ENCODE results near the gene DDT. TPM values are rescaled to one million over a fixed set of nuclear protein-coding genes. Genes with fewer than 3 reads are reported as not detected.
"Not testable (repeated sequence)": the region's sequence is repeated elsewhere in the genome, so short reads cannot be mapped to it uniquely, and the experiment has no call there.

DDT gene
- total RNA-seq = 151 TPM

DNA sequence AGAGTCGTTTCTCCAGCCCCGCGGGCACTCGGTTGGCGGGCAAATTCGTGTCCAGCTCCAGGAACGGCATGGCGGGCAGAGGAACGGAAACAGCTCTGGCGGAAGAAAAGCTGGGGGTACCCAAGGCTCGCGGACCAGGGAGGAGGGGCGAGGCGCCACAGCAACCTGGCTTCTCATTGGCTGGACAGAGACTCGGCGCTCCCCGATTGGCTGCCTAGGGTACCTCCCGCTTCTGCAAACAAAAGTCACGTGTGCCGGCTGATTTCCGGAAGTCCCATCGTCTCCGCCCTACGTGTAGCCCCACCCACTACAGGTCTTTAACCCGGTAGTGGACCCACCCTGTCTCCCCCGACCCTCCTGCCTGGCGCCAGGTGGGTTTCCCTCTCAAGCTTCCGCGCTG is at the start of gene DDT:
DDT (minus strand) TSS at position 97 of the 400 bp plus-strand sequence; CDS start at position 70, 27 bp downstream.
- DNase-seq (ENCODE audit: low spot score) = not testable (repeated sequence)

DNA sequence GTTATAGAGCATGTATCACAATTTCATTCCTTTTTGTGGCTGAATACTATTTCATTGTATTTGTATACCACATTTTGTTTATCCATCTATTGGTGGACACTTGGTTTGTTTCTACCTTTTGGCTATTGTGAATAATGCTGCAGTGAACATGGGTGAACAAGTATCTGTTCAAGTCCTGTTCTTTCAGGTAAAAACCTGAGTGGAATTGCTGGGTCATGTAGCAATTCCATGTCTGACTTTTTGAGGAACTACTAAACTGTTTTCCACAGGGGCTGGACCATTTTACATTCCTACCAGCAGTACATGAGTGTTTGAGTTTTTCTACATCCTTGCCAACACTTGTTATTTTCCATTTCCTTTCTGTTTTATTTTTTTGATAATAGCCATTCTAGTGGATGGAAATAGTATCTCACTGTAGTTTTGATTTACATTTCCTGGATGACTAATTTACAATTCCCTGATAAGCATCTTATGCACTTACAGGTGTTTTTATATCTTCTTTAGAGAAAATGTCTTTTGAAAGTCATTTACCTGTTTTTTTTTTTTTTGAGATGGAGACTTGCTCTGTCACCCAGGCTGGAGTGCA is 49.1 kb upstream of the DDT start:
- no peak for DNase-seq (ENCODE audit: low spot score)

DNA sequence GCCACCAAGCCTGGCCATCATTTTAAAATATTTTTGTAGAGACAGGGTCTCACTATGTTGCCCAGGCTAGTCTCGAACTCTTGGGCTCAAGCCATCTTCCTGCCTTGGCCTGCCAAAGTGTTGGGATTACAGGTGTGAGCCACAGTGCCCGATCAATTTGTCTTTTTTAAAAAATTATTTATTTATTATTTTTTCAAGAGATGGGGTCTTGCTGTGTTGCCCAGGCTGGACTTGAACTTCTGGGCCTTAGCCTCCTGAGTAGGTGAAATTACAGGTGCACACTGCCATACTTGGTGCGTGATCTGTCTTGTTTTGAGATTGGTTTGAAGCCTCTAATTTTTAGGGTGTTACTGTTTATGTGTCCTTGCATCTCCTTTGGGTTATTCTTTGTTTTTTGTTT is 47.1 kb upstream of the DDT start:
- DNase-seq (ENCODE audit: low spot score) = no peak

DNA sequence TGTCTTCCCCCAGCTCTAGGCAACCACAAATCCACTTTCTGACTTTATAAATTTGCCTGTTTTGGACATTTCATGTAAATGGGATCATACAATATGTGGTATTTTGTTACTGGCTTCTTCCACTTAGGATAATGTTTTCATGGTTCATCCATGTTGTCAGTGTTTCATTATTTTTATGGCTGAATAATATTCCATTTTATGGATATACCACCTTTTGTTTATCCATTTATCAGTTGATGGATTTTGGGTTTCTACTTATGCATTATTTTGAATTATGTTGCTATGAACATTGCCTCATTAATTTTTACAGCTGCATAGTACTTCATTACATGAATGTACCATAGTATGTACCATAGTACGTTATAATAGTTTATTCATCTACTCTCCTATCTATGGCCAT is 41.9 kb upstream of the DDT start:
- DNase-seq (ENCODE audit: low spot score) = no peak

DNA sequence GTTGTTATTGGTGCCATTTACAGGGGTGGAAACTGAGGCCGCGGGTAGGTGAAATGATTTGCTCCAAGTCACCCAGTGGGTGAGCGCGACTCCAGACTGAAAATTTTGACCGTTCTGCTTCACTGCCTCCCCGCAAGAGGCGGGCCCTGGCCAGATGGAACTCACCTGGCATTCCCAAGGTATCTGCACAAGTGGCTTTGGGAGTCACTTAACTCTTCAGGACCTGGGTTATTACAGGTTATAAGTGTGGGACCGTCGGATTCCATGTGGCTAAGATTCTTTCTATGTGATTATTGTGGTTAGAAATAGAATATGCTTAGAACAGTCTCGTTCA is 37.5 kb upstream of the DDT start:
- DNase-seq (ENCODE audit: low spot score) = no peak

DNA sequence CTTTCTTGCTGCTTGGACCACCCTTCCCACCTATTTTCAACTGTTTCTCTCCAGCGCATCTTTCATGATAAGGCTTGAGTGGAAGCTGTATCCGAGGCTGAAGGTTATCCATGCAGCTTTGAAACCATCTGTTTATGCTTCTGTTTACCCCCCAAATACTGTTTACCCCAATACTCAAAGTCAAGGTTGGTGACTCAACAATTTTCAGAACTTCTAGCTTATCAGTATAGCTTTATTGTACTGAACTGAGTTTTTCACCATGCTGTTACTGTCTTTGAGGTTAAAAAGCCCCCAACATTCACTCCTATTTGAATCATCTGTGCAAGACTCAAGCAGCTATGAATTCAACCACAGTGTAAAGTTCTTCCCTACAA is 35.8 kb upstream of the DDT start:
- no peak for DNase-seq (ENCODE audit: low spot score)

DNA sequence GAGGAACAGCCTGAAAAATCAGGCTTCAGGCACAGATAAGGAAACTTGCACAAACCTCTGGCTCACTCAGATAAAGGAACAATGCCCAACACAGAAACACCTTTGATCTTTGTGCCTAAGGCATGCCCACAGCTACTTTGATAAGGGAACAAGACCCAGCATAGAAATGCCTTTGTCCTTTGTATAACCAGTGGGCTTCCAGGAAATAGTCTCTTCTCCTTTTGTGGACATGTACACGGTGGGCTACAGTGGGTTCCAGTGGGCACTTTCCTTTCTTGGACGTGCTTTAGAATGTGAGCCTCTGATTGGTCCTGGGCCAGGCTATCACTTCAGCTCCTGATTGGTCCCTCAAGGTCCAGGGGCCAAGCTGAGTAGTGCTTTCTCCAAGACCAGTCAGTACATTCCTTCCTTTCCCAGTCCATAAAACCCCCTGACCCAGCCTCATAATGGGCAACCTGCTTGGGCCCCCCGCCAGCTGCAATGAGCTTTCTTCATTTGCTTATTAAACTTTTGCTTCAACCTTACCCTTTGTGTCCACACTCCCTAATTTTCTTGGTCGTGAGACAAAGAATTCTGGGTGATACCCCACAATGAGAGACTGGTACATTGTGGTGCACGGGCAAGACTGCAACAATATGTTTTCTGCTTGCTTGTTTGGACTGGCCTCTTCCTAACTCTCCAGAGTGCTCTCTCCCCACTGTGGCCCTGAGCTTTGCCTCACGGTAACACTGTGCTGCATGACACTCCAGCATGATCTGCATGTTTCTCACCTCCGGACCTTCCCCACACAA is 35.2 kb upstream of the DDT start:
- no peak for DNase-seq (ENCODE audit: low spot score)

DNA sequence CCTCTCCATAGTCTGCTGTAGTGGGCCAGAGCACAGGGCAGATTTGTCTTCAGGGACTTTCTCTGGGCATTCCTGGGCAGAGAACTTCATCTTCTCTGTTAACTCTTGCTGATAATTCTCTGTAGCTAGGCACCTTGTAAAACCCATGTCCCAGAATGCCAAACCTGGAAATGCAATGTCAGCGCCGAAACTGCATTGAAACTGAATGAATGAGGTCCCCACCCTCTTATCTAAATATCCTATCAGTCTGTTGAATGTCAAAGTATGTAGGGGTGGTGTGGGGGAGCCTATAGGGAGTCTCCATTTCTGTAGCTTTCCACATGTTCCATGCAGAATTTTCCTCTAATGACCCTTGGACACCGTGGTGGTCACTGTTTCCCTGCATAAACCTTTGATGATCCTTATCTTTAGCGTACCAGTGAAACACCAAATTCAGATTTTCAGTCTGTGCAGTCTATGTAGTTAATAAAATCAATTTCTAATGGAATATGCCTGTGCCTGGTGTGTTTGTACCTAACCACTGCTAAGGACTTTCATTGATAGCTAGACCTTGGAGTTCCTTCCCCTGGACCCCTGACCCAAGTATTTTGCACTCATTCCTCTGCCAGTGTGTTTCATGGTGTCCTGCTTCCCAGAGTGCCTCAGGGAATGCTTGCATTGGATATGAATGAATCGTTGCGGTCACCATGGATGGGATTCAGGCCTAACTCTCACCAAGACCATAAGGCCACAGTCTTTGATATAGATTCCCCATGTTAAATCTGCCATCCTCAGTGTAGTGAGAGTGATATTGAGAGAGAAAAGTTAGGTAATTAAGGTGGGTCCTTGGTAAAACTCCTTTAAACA is 34.4 kb upstream of the DDT start:
- no peak for DNase-seq (ENCODE audit: low spot score)

DNA sequence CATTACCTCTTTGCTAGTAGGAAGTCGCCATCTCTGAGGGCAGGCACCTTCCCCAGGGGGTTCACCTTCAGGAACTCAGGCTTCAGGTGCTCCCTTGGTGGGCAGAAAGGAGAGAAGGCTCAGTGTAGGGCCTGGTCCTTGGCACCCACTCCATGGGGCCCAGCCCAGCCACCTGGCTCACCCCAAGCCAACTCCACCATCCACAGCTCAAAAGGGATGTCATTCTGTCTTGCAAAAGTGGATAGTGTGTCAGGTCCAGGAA is 33.7 kb upstream of the DDT start:
- no peak for DNase-seq (ENCODE audit: low spot score)

DNA sequence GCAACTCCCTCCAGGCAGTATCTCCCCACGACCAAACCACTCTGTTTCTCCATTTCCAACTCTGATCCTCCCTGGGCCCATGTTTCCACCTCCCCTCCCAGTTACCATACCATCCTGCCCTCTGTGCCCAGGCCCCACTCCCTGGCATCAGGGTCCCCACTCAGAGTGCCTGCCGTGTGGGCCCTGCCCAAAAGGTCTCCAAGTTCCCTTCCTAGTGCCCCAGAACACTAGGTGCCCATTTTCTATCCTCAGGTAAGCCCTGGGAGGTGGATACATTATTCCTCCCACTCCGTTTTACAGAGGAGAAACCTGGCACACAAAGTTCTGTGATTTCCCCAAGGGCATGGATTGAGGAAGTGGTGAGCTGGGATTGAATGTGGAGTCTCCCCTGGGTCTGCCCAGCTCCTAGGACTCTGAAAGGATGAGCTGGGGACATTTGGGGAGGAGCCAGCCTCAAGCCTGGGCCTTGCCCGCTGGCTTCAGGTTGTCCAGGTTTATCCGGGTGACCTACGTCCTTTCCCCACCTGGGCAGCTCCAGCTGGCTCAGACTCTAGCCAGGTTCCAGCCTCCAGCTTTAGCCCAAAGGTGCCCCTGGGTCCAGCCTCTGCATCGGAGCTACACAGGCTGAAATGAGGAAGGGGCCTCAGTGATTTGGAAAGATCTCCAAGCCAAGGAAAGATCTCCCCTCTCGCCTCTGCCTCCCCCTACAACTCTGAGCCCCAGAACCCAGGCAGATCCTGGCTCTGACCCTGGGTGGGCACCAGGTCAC is 33.2 kb upstream of the DDT start:
- no peak for DNase-seq (ENCODE audit: low spot score)

DNA sequence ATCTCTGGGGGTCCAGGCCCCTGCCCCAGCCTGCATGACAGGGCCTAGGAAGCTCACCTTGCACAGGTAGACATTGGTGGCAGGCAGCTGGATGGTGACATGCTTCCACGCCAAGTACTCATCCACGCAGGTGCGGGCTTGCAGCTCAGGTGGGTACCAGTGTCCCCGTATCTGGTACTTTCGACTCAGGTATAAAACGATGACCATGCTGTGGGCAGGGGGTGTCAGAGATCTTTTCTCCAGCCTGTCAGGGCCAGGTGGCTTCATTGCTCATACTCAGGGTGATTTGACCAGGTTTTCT is 32.6 kb upstream of the DDT start:
- DNase-seq (ENCODE audit: low spot score) = no peak

DNA sequence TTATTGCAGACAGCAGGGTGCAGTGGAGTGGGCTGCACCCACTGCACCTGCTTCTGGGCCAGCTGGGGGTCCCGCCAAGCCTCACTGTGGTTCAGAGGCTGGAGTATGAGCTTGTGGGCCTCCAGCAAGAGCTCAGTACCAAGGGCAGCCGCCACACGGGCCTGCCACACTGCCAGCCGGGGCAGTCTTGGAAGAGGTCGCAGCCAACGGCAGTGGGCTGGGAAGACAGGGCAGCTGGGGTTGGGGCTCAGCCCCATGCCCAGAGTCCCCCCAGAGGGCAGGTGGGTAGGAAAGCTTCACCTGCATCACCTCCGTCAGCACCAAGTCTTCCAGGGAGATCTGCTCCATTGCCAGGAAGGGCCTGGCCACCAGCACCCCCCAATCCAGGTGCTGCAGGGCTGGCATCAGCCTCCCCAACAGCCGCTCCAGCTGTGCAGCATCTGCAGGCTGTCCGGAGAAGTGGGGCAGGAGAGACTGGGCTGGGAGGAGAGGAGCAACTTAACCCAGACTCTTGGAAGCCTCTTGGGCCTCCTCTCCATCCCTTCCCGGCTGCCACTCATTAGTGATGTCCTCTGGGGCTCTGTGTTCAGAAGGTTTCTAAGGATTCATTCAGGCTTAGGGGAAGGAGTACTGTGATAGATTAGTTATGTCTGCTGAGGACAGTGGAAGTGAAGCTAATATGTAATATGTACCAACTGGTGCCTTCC is 32.1 kb upstream of the DDT start:
- DNase-seq (ENCODE audit: low spot score) = no peak

DNA sequence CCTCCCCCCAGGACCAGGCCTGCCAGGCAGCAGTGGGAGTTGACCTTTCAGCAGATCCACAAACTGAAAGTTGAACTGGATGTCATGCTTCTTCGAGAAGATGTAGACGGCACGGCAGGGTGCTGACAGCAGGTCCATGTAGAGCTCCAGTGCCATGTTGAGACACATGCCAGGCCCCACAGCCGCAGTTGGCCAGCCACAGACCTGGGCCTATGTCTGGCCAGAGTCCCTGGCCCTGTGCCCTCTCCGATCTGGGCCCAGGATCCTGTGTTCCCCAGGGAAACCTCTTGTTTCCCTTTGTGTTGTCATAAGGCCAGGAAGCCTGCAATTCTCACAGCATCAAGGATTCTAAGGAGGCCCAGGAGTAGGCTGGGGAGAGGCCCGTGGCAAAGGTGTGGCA is 31.0 kb upstream of the DDT start, which contains the start of gene GSTT4:
GSTT4 (minus strand) TSS at position 253 of the 400 bp plus-strand sequence; CDS start at position 156, 97 bp downstream.
- no peak for DNase-seq (ENCODE audit: low spot score)

DNA sequence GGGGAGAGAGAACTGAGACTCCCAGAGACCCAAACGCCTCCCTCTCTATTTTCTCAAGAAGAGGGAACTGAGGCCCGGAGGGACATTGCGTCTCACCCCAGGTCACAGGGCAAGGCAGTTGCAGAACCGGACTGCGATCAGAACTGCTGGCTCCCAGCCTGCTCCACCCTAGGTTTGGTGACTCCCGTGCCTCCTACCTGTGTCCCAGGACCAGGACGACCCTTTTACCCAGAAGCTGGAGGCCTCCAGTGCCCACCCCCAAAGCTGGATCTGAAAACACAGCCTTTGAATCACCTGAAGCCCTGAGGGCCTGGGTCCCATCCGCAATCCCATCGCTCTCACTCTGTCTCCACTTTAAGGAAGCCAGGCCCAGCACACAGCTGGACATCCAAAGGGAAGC is 29.6 kb upstream of the DDT start:
- DNase-seq (ENCODE audit: low spot score) = no peak

DNA sequence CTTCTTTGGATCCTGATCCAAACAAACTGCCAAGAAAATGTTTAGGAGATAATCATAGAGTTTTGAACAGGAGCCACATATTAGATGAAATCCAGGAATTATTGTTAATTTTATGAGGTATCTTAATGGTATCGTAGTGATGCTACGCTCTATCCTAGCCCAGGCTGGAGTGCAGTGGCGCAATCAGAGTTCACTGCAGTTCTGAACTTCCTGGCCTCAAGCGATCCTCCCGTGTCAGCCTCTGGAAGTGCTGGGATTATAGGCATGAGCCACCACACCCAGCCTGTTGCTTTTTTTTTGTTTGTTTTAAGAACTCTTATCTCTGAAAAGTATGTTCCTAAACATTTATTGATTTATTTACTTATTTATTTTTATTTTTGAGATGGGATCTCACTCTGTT is 28.6 kb upstream of the DDT start:
- no peak for DNase-seq (ENCODE audit: low spot score)

DNA sequence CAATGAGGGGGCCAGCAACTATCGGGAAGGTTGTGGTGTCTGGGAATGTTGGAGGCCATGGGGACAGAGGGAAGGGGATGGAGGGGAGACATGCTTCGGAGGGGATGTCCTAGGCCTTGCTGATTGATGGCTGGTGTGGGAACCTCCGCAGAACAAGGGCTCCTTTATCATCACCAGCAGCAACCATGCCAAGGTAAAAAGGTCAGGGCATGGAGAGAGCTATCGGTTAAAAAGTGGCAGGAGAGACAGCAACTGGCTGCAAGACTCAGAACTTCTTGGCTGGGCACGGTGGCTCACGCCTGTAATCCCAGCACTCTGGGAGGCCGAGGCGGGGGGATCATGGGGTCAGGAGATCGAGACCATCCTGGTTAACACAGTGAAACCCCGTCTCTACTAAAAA is 28.0 kb upstream of the DDT start:
- no peak for DNase-seq (ENCODE audit: low spot score)

DNA sequence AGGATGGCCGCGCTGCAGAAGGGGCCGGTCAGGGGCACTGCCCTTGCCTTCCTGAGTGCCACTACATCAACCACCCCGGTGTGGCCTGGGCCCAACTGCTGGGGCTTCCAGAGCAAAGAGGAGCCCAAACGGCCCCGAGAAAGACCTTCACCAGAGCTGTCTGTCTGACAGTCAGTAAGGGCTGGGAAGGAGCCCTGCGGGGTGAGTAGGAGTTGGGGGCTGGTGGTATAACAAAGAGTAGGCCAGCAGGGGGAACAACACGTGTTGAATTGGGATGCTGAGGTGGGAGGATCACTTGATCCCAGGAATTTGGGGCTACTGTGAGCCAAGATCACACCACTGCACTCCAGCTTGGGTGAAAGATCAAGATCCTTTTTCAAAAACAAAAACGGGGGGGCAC is 27.1 kb upstream of the DDT start:
- DNase-seq (ENCODE audit: low spot score) = no peak

DNA sequence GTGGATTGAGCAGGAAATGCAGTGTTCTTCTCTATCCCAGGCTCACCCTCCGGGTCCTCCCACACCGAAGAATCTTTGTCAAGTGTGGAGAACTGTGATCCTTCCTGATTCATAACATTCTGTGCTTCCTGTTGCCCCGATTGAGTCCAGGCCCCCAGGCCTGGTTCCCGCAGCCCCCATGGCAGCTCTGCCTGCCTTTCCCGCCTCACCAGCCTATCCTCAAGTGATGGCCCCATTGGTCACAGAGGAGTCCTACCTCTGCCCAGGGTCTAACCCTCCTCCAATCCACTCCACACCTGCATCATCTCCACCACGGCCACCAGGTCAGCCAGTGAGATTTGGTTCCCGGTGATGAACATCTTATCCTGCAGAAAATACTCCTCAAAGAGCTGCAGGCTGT is 25.5 kb upstream of the DDT start:
- DNase-seq (ENCODE audit: low spot score) = not testable (repeated sequence)

DNA sequence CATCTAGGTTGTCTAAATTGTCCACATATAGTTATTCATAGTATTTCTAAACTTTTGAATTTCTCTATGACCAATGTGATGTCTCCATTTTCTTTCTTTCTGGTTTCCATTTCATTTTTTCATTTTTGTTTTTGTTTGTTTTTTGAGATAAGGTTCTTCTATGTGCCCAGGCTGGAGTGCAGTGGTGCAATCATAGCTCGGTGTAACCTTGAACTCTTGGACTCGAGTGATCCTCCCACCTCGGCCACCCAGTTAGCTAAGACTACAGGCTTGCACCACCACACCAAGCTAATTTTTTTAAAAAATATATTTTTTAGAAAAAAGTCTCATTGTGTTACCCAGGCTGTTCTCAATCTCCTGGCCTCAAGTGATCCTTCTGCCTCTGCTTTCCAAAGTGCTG is 22.9 kb upstream of the DDT start:
- DNase-seq (ENCODE audit: low spot score) = no peak

DNA sequence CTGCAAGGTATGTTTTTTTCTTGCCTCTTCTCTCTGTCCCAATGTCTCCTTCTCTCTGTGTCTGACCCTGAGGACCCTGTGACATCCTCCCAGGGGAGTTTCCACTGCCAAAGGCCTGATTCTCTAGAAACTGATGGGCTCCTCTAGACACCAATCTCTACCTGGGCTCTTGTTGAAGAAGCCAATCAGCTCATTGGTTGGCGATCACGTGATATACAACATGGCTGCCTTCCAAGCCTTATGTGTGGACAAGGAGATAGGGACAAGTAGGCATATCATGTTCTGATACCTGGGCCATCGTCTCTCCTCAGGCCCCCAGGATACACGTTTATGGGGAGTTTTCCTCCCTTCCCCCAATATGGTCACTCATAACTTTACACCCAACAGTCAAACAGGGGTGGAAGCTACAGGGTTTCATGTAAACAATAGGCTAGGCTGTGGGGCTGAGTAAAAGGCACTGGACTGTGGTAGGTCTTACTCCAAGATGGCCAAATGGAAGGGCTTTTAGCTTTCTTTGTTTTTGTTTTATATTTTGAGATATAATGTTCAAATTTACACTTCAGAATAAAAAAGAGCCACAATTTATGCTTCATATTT is 19.4 kb upstream of the DDT start:
- DNase-seq (ENCODE audit: low spot score) = not testable (repeated sequence)

DNA sequence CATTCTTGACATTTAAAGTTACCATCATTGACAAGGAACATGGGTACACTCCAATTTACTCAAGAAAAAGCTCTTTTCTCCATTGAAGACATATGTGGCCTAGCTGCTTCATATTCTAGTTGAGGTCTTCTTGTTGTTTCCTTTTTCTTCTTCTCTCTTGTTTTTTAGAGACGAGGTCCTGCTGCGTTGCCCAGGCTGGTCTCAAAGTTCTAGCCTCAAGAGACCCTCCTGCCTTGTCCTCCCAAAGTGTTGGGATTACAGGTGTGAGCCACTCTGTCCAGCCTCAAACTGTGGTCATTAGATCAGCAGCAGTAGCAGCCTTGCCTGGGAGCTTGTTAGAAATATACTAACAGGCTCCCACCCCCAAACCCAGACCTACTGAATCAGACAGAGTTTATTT is 18.8 kb upstream of the DDT start:
- DNase-seq (ENCODE audit: low spot score) = not testable (repeated sequence)
